ENCODE data around the gene MFGE8. TPM values are rescaled to one million over a fixed set of nuclear protein-coding genes. Genes with fewer than 3 reads are reported as not detected.

The MFGE8 gene
- total RNA-seq, 1 experiment from 2014 or later, result 254 TPM

GRCh38 chr15:88878720-88879184 lies 34.4 kb downstream of the MFGE8 start:
- CTCF ChIA-PET, result interaction anchor here (0.6 to 3.7 kb wide), 19 partner anchors 9 to 222 kb away, joined by 3 to 16 read pairs (median 4); no protein-coding TSS in a partner anchor
- Mint-ChIP-seq H3K9me3 (ENCODE audit: unreplicated experiment) (no peaks in the 10 kb centered on the region), H3K4me1 (ENCODE audit: insufficient read depth, unreplicated experiment) (no peaks in the 10 kb centered on the region), H3K27me3 (ENCODE audit: insufficient read depth, unreplicated experiment) (no peaks in the 10 kb centered on the region), H3K36me3 (ENCODE audit: insufficient read depth, unreplicated experiment) (peaks cover 10% of the 10 kb centered on the region), H3K27ac (ENCODE audit: low read depth, unreplicated experiment) (no peak overlapping the region), H3K4me3 (ENCODE audit: unreplicated experiment) (no peak overlapping the region)
- no TSS peak for BruUV-seq (replicated peaks)
- intact Hi-C loops (cut with micrococcal nuclease), result loop anchor here (5.0 kb wide), 1 partner anchor 221 kb away; no protein-coding TSS in a partner anchor
- peak; percentile 55 for DNase-seq (ENCODE audit: unreplicated experiment)
- POLR2A ChIA-PET, result interaction anchor here (0.6 to 1.0 kb wide), 2 partner anchors 33 to 117 kb away, joined by 4 read pairs; no protein-coding TSS in a partner anchor
- TF ChIP-seq CTCF (IDR thresholded peaks at IDR 0.05; ENCODE audit: unreplicated experiment), result peak; percentile 52

- Mint-ChIP-seq H3K4me3 (ENCODE audit: unreplicated experiment) (no peak overlapping the region), H3K27ac (ENCODE audit: low read depth, unreplicated experiment) (no peak overlapping the region), H3K27me3 (ENCODE audit: insufficient read depth, unreplicated experiment) (peaks cover 6% of the 10 kb centered on the region), H3K4me1 (ENCODE audit: insufficient read depth, unreplicated experiment) (no peaks in the 10 kb centered on the region), H3K9me3 (ENCODE audit: unreplicated experiment) (no peaks in the 10 kb centered on the region), H3K36me3 (ENCODE audit: insufficient read depth, unreplicated experiment) (peaks cover 10% of the 10 kb centered on the region)
- ChIA-PET CTCF (interaction anchor here (0.6 to 3.7 kb wide), 9 partner anchors 8 to 300 kb away, joined by 3 to 16 read pairs (median 4); no protein-coding TSS in a partner anchor), POLR2A (no interaction called here)
- no TSS peak for BruUV-seq (replicated peaks)
- DNase-seq (ENCODE audit: unreplicated experiment), result no peak
- TF ChIP-seq CTCF (IDR thresholded peaks at IDR 0.05; ENCODE audit: unreplicated experiment), result no peak
- intact Hi-C loops (cut with micrococcal nuclease), result loop anchor here (5.0 kb wide), 1 partner anchor 221 kb away; no protein-coding TSS in a partner anchor
Observed at GRCh38 chr15:88877906-88878305, 35.3 kb downstream of the MFGE8 start.

- CTCF ChIA-PET, result interaction anchor here (1.2 to 1.8 kb wide), 3 partner anchors 88 to 301 kb away, joined by 3 to 4 read pairs (median 3); no protein-coding TSS in a partner anchor
- H3K4me1 Mint-ChIP-seq (ENCODE audit: insufficient read depth, unreplicated experiment), result no peaks in the 10 kb centered on the region
- no peak for TF ChIP-seq CTCF (IDR thresholded peaks at IDR 0.05; ENCODE audit: unreplicated experiment)
- H3K27me3 Mint-ChIP-seq (ENCODE audit: insufficient read depth, unreplicated experiment), result peaks cover 11% of the 10 kb centered on the region
- POLR2A ChIA-PET, result no interaction called here
- no TSS peak for BruUV-seq (replicated peaks)
- peaks cover 10% of the 10 kb centered on the region for H3K36me3 Mint-ChIP-seq (ENCODE audit: insufficient read depth, unreplicated experiment)
- no peak for DNase-seq (ENCODE audit: unreplicated experiment)
- H3K9me3 Mint-ChIP-seq (ENCODE audit: unreplicated experiment), result no peaks in the 10 kb centered on the region
- H3K4me3 Mint-ChIP-seq (ENCODE audit: unreplicated experiment), result no peak overlapping the region
- intact Hi-C loops (cut with micrococcal nuclease), result loop anchor here (5.0 kb wide), 1 partner anchor 220 kb away; no protein-coding TSS in a partner anchor
- H3K27ac Mint-ChIP-seq (ENCODE audit: low read depth, unreplicated experiment), result no peak overlapping the region
Observed at GRCh38 chr15:88877415-88877814, 35.8 kb downstream of the MFGE8 start.

GRCh38 chr15:88876573-88876972 lies 36.6 kb downstream of the MFGE8 start:
- POLR2A ChIA-PET, result no interaction called here
- H3K27me3 Mint-ChIP-seq (ENCODE audit: insufficient read depth, unreplicated experiment), result peaks cover 20% of the 10 kb centered on the region
- intact Hi-C loops (cut with micrococcal nuclease), result loop anchor here (5.0 kb wide), 1 partner anchor 219 kb away; no protein-coding TSS in a partner anchor
- no TSS peak for BruUV-seq (replicated peaks)
- H3K4me3 Mint-ChIP-seq (ENCODE audit: unreplicated experiment), result no peak overlapping the region
- DNase-seq (ENCODE audit: unreplicated experiment), result no peak
- H3K27ac Mint-ChIP-seq (ENCODE audit: low read depth, unreplicated experiment), result no peak overlapping the region
- H3K9me3 Mint-ChIP-seq (ENCODE audit: unreplicated experiment), result no peaks in the 10 kb centered on the region
- CTCF ChIA-PET, result interaction anchor here (0.7 kb wide), 1 partner anchor 212 kb away, joined by 3 read pairs; no protein-coding TSS in a partner anchor
- no peak for TF ChIP-seq CTCF (IDR thresholded peaks at IDR 0.05; ENCODE audit: unreplicated experiment)
- H3K4me1 Mint-ChIP-seq (ENCODE audit: insufficient read depth, unreplicated experiment), result no peaks in the 10 kb centered on the region
- peaks cover 10% of the 10 kb centered on the region for H3K36me3 Mint-ChIP-seq (ENCODE audit: insufficient read depth, unreplicated experiment)
